K562 (cell line): ENCODE measurements around the gene ZKSCAN3. TPM values are rescaled to one million over a fixed set of nuclear protein-coding genes. Genes with fewer than 3 reads are reported as not detected.

Experiments
- ADNP ChIP-seq: fragments of 200-800 bp; sonication (Bioruptor generic); IDR thresholded peaks from 2 replicates; pipeline ENCODE4 v1.6.1; 2016; ENCODE audit warnings: missing genetic modification characterization, missing compliant biosample characterization
- ATF7 ChIP-seq: fragments of 450-650 bp; IDR thresholded peaks from 2 replicates; pipeline ENCODE4 v1.7.1; 2014; ENCODE audit warnings: mild to moderate bottlenecking, moderate library complexity
- EHMT2 ChIP-seq: fragments of 450-650 bp; IDR thresholded peaks from 2 replicates; pipeline ENCODE4 v1.6.1; 2018; ENCODE audit warnings: antibody characterized with exemption
- GATA2 ChIP-seq: sonication (generic); formaldehyde crosslinking; IDR thresholded peaks from 2 replicates; pipeline ENCODE4 v1.4.0; 2020; ENCODE audit warnings: mild to moderate bottlenecking, missing genetic modification reagents
- GATAD2B ChIP-seq: fragments of 450-650 bp; IDR thresholded peaks from 2 replicates; pipeline ENCODE4 v1.6.1; 2017; ENCODE audit warnings: mild to moderate bottlenecking, borderline replicate concordance
- GTF2F1 ChIP-seq: IDR thresholded peaks from 2 replicates; pipeline ENCODE4 v1.6.1; 2011; ENCODE audit warnings: low read depth, low read length, improper control_type of control experiment
- HDAC8 ChIP-seq: fragments of 450-650 bp; IDR thresholded peaks from 2 replicates; pipeline ENCODE4 v1.6.1; 2016; ENCODE audit warnings: mild to moderate bottlenecking, missing genetic modification characterization, moderate library complexity, missing compliant biosample characterization
- HLTF ChIP-seq: fragments of 450-650 bp; IDR thresholded peaks from 2 replicates; pipeline ENCODE4 v1.6.1; 2016
- KDM5B ChIP-seq: fragments of 200-600 bp; sonication (generic); IDR thresholded peaks from 2 replicates; pipeline ENCODE4 v1.6.1; 2012; ENCODE audit warnings: low read depth, mild to moderate bottlenecking, moderate library complexity, low read length, control low read depth, inconsistent platforms; ENCODE audit not compliant: insufficient replicate concordance
- NCOA1 ChIP-seq: fragments of 450-650 bp; IDR thresholded peaks from 2 replicates; pipeline ENCODE4 v1.6.1; 2016; ENCODE audit warnings: low read depth
- NCOA6 ChIP-seq: fragments of 450-650 bp; IDR thresholded peaks from 2 replicates; pipeline ENCODE4 v1.6.1; 2017; ENCODE audit warnings: mild to moderate bottlenecking
- PML ChIP-seq: IDR thresholded peaks from 2 replicates; pipeline ENCODE4 v1.6.1; 2012; ENCODE audit warnings: low read length, inconsistent platforms
- PTBP1 ChIP-seq: fragments of 200-400 bp; formaldehyde crosslinking; IDR thresholded peaks from 2 replicates; pipeline ENCODE4 v1.6.1; 2017; ENCODE audit warnings: low read depth, low read length
- TAF7 ChIP-seq: fragments of 450-650 bp; IDR thresholded peaks from 2 replicates; pipeline ENCODE4 v1.6.1; 2016; ENCODE audit warnings: missing genetic modification characterization, missing compliant biosample characterization
- ZNF324 ChIP-seq: fragments of 250-450 bp; sonication (Bioruptor Pico); IDR thresholded peaks from 2 replicates; pipeline ENCODE4 v1.4.0; 2020; ENCODE audit warnings: mild to moderate bottlenecking
- ZNF76 ChIP-seq: fragments of 250-450 bp; sonication (Bioruptor Pico); IDR thresholded peaks from 2 replicates; pipeline ENCODE4 v1.4.0; 2020; ENCODE audit warnings: mild to moderate bottlenecking, moderate library complexity, borderline replicate concordance
- polyA plus RNA-seq, 8 experiments: library from polyadenylated mRNA; depleted of rRNA in 4 of 8; stranded (reverse) in 5 of 8; unstranded in 3 of 8; fragments of >200 nt; fragmentation: Nextera tagmentation in 2 of 8; fragmentation: Illumina TruSeq in 1 of 8; extraction: Ambion mirVana in 2 of 8; extraction: Trizol in 1 of 8; gene quantifications; 2 replicates each; pipeline versions ENCODE4 v1.2.1 to v1.2.3, GENCODE V29; 2011 to 2014; ENCODE audit warnings: inconsistent platforms in 1 of 8, missing spikeins in 1 of 8
- total RNA-seq, 7 experiments: library from RNA; depleted of rRNA in 6 of 7; stranded (reverse); fragments of >200 nt in 6 of 7; fragmentation: Illumina TruSeq in 2 of 7; extraction: Trizol in 2 of 7; gene quantifications; 2 replicates each; pipeline versions ENCODE4 v1.2.1 to v1.2.3, GENCODE V29; 2011 to 2021; ENCODE audit warnings: low replicate concordance in 1 of 7
- TF ChIP-seq, protein P1 (sequence below): fragments of 250-450 bp; sonication (Bioruptor Pico); IDR thresholded peaks from 2 replicates; pipeline ENCODE4 v1.5.0; 2020; ENCODE audit warnings: mild to moderate bottlenecking
- TF ChIP-seq, protein P2 (sequence below): fragments of 250-450 bp; sonication (Bioruptor Pico); IDR thresholded peaks from 2 replicates; pipeline ENCODE4 v1.8.0; 2022; ENCODE audit warnings: inconsistent platforms, mild to moderate bottlenecking, moderate library complexity, borderline replicate concordance
- TF ChIP-seq, protein P3 (sequence below): fragments of 150-350 bp; conservative IDR thresholded peaks from 2 replicates; pipeline ENCODE4 v1.6.1; 2014; ENCODE audit warnings: low read length
- TF ChIP-seq, protein P4 (sequence below): fragments of 250-450 bp; sonication (Bioruptor Pico); IDR thresholded peaks from 2 replicates; pipeline ENCODE4 v1.8.0; 2022; ENCODE audit warnings: inconsistent platforms
- TF ChIP-seq, protein P5 (sequence below): fragments of 250-450 bp; sonication (Bioruptor Pico); IDR thresholded peaks from 2 replicates; pipeline ENCODE4 v1.8.0; 2021; ENCODE audit warnings: borderline replicate concordance, mild to moderate bottlenecking, moderate library complexity; ENCODE audit not compliant: poor library complexity, severe bottlenecking

Gene ZKSCAN3
- total and polyA plus RNA-seq, 9 of the 15 experiments (the other 6 are each of a cell fraction or from before 2014, with no cell fraction given) = 3.0 to 12.4 (median 10.2) TPM

DNA sequence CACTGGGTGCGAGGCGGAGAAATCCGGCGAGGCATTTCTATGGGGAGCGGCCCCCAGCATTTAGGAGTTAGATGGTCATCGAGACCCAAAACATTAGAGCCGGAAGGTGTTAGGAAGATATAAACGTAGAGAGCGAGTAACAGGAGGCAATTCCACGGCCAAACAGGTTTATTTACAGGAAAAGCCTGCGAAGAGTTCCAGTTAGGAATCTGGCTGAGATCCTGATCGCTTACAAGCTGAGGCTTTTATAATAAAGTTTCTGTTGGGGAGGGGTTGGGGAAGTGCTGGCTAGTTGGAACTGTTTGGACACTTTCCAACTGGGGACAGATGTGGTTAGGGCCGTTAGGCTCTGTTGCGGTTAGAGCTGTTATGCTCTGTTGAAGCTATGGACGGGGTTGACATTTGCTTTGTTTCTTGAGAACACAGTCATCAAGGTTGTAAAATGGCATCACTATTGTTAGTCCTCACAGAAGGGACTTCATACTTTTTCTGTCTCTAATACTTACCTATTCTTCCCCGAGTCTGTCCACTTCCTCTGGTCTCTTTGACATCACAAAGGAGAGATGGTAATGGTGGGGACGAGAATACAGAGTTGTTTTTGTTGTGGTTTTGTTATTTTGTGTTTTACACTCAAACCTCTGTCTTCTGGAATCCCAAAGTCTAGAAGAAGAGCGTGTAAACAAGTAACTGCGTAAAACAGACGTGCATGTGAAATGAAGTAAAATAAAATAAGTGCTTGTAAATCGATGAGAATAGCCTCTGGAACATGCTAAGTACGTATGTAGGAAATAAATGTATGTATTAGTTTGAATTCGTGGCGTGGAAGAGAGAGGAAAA lies 13.2 kb upstream of the ZKSCAN3 start (continued):
- TF ChIP-seq ATF7 (no peak; the same call in 1 of the 2 replicates), GATA2 (CRISPR knock-in tag) (no peak), KDM5B (peak; percentile 30), HLTF (no peak), GTF2F1 (no peak), ZNF324 (peak; percentile 74), HDAC8 (tag) (peak; percentile 94), TAF7 (peak; percentile 70), EHMT2 (peak; percentile 4; the same call in 1 of the 2 replicates), PTBP1 (0 out of 2 replicates have a peak, but pooled peaks have one; percentile 13), ADNP (tag) (no peak), GATAD2B (0 out of 2 replicates have a peak, but pooled peaks have one; percentile 61), ZNF76 (CRISPR knock-in tag) (peak; percentile 89), NCOA1 (peak; percentile 59; the same call in 1 of the 2 replicates), NCOA6 (no peak; the same call in 1 of the 2 replicates), PML (no peak; the same call in 1 of the 2 replicates)
- TF ChIP-seq, protein P1, sequence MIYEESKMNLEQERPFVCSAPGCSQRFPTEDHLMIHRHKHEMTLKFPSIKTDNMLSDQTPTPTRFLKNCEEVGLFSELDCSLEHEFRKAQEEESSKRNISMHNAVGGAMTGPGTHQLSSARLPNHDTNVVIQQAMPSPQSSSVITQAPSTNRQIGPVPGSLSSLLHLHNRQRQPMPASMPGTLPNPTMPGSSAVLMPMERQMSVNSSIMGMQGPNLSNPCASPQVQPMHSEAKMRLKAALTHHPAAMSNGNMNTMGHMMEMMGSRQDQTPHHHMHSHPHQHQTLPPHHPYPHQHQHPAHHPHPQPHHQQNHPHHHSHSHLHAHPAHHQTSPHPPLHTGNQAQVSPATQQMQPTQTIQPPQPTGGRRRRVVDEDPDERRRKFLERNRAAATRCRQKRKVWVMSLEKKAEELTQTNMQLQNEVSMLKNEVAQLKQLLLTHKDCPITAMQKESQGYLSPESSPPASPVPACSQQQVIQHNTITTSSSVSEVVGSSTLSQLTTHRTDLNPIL = no peak; the same call in 1 of the 2 replicates
- TF ChIP-seq, protein P2, sequence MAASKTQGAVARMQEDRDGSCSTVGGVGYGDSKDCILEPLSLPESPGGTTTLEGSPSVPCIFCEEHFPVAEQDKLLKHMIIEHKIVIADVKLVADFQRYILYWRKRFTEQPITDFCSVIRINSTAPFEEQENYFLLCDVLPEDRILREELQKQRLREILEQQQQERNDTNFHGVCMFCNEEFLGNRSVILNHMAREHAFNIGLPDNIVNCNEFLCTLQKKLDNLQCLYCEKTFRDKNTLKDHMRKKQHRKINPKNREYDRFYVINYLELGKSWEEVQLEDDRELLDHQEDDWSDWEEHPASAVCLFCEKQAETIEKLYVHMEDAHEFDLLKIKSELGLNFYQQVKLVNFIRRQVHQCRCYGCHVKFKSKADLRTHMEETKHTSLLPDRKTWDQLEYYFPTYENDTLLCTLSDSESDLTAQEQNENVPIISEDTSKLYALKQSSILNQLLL (CRISPR knock-in tag) = no peak
- TF ChIP-seq, protein P3, sequence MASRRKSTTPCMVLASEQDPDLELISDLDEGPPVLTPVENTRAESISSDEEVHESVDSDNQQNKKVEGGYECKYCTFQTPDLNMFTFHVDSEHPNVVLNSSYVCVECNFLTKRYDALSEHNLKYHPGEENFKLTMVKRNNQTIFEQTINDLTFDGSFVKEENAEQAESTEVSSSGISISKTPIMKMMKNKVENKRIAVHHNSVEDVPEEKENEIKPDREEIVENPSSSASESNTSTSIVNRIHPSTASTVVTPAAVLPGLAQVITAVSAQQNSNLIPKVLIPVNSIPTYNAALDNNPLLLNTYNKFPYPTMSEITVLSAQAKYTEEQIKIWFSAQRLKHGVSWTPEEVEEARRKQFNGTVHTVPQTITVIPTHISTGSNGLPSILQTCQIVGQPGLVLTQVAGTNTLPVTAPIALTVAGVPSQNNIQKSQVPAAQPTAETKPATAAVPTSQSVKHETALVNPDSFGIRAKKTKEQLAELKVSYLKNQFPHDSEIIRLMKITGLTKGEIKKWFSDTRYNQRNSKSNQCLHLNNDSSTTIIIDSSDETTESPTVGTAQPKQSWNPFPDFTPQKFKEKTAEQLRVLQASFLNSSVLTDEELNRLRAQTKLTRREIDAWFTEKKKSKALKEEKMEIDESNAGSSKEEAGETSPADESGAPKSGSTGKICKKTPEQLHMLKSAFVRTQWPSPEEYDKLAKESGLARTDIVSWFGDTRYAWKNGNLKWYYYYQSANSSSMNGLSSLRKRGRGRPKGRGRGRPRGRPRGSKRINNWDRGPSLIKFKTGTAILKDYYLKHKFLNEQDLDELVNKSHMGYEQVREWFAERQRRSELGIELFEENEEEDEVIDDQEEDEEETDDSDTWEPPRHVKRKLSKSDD = no peak
- TF ChIP-seq, protein P4, sequence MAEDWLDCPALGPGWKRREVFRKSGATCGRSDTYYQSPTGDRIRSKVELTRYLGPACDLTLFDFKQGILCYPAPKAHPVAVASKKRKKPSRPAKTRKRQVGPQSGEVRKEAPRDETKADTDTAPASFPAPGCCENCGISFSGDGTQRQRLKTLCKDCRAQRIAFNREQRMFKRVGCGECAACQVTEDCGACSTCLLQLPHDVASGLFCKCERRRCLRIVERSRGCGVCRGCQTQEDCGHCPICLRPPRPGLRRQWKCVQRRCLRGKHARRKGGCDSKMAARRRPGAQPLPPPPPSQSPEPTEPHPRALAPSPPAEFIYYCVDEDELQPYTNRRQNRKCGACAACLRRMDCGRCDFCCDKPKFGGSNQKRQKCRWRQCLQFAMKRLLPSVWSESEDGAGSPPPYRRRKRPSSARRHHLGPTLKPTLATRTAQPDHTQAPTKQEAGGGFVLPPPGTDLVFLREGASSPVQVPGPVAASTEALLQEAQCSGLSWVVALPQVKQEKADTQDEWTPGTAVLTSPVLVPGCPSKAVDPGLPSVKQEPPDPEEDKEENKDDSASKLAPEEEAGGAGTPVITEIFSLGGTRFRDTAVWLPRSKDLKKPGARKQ (CRISPR knock-in tag) = no peak
- TF ChIP-seq, protein P5, sequence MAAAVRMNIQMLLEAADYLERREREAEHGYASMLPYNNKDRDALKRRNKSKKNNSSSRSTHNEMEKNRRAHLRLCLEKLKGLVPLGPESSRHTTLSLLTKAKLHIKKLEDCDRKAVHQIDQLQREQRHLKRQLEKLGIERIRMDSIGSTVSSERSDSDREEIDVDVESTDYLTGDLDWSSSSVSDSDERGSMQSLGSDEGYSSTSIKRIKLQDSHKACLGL (CRISPR knock-in tag) = no peak
